ENCODE results near the gene FMO5. TPM values are rescaled to one million over a fixed set of nuclear protein-coding genes. Genes with fewer than 3 reads are reported as not detected.

The FMO5 gene
- total and polyA plus RNA-seq, 10 of the 15 experiments (the other 5 are each of a cell fraction or from before 2014, with no cell fraction given): 0.05 to 0.58 (median 0.19) TPM

- Histone ChIP-seq H3K79me2 (ENCODE audit: control insufficient read depth, insufficient read depth, low read length) (no peaks in the 10 kb centered on the region), H3K9me3 (replicated peaks; ENCODE audit: control insufficient read depth, insufficient read depth, low read length) (no peaks in the 10 kb centered on the region), H3K4me3 (no peak overlapping the region), H3K4me1 (ENCODE audit: control insufficient read depth, insufficient read depth, low read length) (no peaks in the 10 kb centered on the region), H2AFZ (ENCODE audit: control insufficient read depth, low read depth, low read length) (no peak overlapping the region), H3K27ac (ENCODE audit: control insufficient read depth, insufficient read depth) (no peak overlapping the region), H3K27me3 (replicated peaks in 1 of 2; ENCODE audit: control insufficient read depth in 2 of 2, insufficient read depth in 2 of 2, low read length in 1 of 2) (no peaks in the 10 kb centered on the region), H3K36me3 (ENCODE audit: control insufficient read depth in 2 of 2, insufficient read depth in 2 of 2, low read length in 1 of 2) (peaks cover 5 to 15% of the 10 kb centered on the region in 2 experiments; a peak in 3 of 4 replicates), H3K9ac (ENCODE audit: control insufficient read depth, insufficient read depth, low read length) (no peak overlapping the region), H4K20me1 (ENCODE audit: control insufficient read depth, insufficient read depth) (no peaks in the 10 kb centered on the region), H3K4me2 (ENCODE audit: control insufficient read depth, insufficient read depth) (no peak overlapping the region)
- no TSS peak for BruUV-seq (replicated peaks)
- no peak for ATAC-seq
- no peak for FAIRE-seq
- no peak for DNase-seq (ENCODE audit: low read depth, low spot score)
- SMC1A ChIA-PET (ENCODE audit: uncharacterized antibody, unreplicated experiment): no interaction called here
- POLR2A ChIA-PET: no interaction called here
- TF ChIP-seq ZNF592 (IDR thresholded peaks at IDR 0.05) (no peak), NR2C2 (IDR thresholded peaks at IDR 0.05; ENCODE audit: borderline replicate concordance, control insufficient read depth, insufficient read length, low read depth) (no peak), MEF2A (IDR thresholded peaks at IDR 0.05; ENCODE audit: insufficient read depth, low read depth, low read length) (no peak), ETV6 (conservative IDR thresholded peaks at IDR 0.05 in 1 of 2, IDR thresholded peaks at IDR 0.05 in 1 of 2; ENCODE audit: borderline replicate concordance in 1 of 2, low read depth in 1 of 2) (no peak)
- intact Hi-C loops (cut with micrococcal nuclease; ENCODE audit: unreplicated experiment): no loop called here
- 99% methylated on average over 3 of the region's 3 CpGs for WGBS (ENCODE audit: insufficient coverage, insufficient replicate concordance, low lambda C conversion rate, missing lambda C conversion rate)
- in situ Hi-C loops (cut with MboI): no loop called here
- CTCF ChIA-PET: no interaction called here
- RAD21 ChIA-PET (ENCODE audit: unreplicated experiment): no interaction called here
Observed at GRCh38 chr1:147156642-147157041, 68.5 kb downstream of the FMO5 start.

Measured in GM12878 (cell line).